ENCODE results near the gene ZNF503.
"Not testable (repeated sequence)": the region's sequence is repeated elsewhere in the genome, so short reads cannot be mapped to it uniquely, and the experiment has no call there.

ZNF503 gene

DNA sequence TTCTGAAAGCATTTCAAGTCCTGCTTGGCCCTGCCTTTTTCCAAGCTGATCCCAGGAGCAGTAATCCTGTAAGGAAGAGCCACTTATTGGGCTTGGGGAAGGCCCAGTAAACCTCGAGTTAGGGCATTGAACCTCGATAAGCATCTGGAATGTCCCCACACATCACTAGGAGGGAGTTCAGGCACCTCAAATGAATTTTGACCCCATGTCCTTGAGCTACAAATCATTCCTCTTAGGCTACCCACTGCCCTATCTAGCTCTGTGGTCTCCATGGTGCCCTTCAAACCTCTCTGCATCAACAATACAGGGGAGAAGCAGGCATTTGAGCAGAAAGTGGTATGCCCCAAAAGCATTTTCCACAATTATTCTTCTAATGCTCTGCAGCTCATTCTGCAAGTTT lies 33.7 kb downstream of the ZNF503 start:
- TF ChIP-seq, protein P1, sequence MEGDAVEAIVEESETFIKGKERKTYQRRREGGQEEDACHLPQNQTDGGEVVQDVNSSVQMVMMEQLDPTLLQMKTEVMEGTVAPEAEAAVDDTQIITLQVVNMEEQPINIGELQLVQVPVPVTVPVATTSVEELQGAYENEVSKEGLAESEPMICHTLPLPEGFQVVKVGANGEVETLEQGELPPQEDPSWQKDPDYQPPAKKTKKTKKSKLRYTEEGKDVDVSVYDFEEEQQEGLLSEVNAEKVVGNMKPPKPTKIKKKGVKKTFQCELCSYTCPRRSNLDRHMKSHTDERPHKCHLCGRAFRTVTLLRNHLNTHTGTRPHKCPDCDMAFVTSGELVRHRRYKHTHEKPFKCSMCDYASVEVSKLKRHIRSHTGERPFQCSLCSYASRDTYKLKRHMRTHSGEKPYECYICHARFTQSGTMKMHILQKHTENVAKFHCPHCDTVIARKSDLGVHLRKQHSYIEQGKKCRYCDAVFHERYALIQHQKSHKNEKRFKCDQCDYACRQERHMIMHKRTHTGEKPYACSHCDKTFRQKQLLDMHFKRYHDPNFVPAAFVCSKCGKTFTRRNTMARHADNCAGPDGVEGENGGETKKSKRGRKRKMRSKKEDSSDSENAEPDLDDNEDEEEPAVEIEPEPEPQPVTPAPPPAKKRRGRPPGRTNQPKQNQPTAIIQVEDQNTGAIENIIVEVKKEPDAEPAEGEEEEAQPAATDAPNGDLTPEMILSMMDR (conservative IDR thresholded peaks at IDR 0.05), result no peak
- no peak overlapping the region for H3K27ac ChIP-seq

DNA sequence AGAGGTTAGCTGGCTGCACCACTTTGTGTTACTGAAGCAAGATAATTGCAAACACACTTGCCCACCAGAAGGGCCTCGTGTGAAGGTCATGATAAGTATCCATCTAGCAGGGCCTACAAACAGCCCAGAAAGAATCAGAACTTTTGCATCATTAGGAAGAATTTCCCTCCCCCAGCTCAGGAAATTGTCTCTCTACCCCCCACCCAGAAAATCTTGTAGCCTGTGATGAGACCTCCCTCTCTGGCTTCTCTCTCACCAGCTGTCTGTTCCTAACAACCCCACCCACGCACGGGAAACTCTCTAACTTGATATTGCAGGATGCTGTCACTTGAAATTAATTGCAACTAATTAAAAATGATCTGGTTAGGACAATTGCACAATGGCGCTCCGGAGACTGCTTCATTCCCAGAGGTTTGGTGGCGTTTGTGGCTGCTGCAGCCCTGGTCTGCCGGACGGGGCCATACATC lies 34.5 kb downstream of the ZNF503 start:
- TF ChIP-seq, protein P1 (conservative IDR thresholded peaks at IDR 0.05), result no peak
- H3K27ac ChIP-seq, result no peak overlapping the region

DNA sequence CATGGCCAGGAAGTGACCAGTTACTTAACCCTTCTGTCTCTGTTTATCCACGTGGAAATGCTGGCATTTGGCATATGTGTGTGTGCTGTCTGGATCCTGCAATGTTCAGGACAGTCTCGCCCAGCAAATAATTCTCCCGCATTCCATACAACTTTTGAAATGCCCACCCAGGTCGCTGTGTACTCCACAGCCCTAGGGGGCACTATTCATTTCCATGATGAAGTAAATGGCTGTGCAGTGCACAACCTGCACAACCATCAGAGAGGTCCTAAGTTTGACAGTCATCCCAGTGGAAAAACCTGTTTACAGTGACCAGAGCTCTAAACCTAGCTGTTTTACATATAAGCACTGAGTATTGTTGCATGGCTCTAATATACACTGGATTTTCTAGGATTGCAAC lies 38.1 kb downstream of the ZNF503 start:
- no peak overlapping the region for H3K27ac ChIP-seq

DNA sequence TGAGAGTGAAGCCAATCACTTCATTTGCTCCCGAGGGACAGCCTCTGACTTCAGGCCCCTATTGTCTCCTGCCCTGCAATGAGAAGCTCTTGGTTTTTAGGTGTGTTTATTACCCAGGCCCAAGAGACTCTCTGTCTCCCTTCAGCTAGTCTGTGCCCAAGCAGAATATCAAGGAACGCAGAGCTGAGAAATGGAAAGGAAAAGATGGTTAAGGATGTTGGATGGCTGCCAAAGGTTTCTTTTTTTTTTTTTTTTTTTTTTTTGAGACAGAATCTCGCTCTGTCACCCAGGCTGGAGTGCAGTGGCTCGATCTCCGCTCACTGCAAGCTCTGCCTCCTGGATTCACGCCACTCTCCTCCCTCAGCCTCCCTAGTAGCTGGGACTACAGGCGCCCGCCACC lies 41.7 kb downstream of the ZNF503 start:
- H3K27ac ChIP-seq, result not testable (repeated sequence)

More for the DNA sequence above, 38.1 kb downstream of the ZNF503 start:
- TF ChIP-seq, protein P1 (conservative IDR thresholded peaks at IDR 0.05), result no peak

DNA sequence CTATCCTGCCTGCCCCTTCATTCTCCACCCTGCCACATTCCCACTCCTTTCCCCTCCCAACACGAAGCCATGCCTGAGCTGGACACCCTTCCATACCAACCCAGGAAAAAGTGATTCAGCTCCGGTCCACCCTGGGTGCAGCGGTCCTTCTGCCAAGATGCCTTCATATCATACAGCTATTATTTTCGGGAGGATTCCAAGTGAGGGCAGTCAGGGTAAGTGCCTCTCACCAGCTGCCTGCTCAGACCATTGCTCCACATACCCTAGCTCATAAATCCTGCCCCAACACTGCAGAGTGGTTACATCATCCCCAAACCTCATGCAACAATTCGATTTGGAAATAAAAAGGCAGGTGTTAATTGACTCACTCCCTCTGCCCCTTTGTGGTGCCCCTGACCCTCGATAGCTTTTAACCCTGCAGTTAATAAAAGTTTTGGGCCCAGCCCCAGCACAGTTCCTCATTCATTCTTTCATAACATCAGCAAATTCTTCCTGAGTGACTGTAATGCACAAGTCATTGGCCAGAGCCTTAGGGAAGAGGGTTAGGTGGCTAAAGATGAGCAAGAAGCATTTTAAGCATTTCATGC lies 42.6 kb downstream of the ZNF503 start:
- no peak overlapping the region for H3K27ac ChIP-seq
- TF ChIP-seq, protein P1 (conservative IDR thresholded peaks at IDR 0.05), result no peak

DNA sequence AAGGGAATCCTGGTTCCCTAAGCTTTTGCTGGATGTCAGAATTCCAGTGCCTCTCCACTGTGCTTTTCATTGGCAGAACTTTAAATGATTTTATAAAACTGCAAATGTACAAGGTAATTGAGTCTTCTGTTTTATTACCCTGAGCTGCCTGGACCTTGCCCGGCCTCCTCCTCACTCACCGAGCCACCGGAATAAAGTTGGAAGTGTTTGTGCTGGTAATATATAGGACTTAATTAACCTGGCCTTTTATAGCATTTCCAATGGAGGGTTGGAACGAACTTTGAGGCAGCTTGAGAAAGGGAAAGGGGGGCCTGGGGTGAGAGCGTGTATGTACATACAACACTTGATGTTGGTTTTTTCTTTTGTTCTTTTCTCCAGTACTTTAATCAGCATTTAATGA lies 43.4 kb downstream of the ZNF503 start:
- H3K27ac ChIP-seq, result no peak overlapping the region
- TF ChIP-seq, protein P1 (conservative IDR thresholded peaks at IDR 0.05), result no peak

DNA sequence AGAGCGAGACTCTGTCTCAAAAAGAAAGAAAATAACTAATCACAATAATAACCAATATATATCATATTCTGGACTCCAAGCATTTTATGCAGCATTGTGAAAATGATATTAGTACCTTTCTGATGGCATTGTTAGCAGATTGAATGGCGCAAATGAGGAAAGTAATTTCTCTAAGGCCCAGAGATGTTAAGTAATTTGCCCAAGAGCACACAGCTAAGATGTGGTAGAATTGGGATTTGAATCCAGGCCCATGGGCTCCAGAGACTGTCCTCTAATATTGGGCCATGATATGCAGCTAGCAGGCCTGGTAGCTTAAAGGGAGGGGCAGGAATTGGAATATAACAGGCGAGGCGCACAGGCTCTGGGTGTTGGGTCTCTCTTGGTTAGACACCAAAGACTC lies 44.1 kb downstream of the ZNF503 start:
- H3K27ac ChIP-seq, result no peak overlapping the region

DNA sequence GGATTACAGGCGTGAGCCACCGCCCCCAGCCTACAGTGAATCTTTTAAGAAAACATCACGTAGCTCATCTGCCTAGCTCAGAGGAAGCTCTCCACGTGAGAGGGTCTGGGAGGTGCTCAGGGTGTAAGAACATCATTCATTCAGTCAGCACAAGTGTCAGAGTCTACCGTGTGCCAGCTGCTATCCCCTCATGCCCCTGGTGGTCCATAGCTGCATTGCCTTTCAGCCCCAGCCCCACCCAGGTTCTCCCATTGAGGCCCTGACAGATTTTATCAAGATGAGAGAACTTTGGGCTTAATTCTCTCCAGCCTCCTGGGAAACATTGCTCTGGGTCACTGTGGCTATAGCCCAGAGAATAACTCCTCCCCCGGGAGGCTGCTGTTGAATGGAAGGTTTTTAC lies 45.1 kb downstream of the ZNF503 start:
- TF ChIP-seq, protein P1 (conservative IDR thresholded peaks at IDR 0.05), result no peak
- no peak overlapping the region for H3K27ac ChIP-seq

More for the DNA sequence above, 44.1 kb downstream of the ZNF503 start:
- TF ChIP-seq, protein P1 (conservative IDR thresholded peaks at IDR 0.05), result no peak
